Activated CD4-positive, CD25-positive, alpha-beta regulatory T cell treated with anti-CD3 and anti-CD28 coated beads, Interleukin-2, amount 50 U/mL, for 24 hours (primary cell): ENCODE data around the gene ANXA6.

ENCODE experiments used
- ATAC-seq, 2 donors: fragments of 150-1000 bp; cut with Tn5 transposase; one replicate each; pipeline ENCODE4 v1.10.0; 2021; ENCODE audit warnings: mild to moderate bottlenecking in 1 of 2, moderate library complexity in 1 of 2

Gene ANXA6

DNA sequence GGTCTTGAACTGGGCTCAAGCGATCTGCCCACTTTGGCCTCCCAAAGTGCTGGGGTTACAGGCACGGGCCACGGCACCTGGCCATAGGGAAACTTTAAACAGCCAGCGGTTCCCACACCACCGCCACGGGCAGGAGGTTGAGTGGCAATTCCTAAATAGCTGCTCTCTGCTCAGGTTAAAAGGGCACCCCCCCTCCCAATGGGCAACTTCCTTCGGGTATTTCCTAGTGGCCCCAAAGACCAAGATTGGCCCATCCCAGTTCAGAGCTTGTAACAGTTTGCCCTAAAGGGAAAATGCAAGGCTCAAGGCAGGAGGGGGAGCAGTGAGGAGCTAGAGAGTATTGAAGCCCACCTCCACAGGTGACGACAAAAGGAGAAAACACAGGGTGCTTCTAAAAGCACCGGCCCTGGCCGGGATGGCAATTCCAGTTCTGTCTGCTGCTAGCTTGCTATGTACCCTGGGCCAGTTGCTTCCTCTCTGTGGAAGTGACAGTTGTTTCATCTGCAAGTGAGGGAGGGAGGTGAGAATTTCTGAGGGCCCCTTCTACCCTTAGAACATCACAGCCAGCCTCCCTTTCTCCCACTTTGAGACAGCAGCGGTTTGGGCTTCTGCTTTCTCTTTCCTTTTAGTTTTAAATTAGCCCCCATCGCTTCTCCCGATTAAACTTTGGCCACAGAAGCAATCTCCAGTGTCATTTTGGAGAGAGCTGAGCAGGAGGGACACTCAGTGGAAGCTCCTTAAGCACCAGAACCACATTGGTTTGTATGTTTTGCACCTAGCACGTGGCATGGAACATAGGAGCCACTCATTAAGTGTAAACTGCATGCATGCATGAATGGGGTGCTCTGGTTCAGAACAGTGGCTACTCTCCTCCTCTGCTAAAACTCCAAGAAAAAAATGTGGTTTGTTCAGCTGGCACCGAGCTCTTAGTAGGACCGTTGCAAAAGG is 59.5 kb downstream of the ANXA6 start:
- ATAC-seq: peak; percentile 46 to 54

DNA sequence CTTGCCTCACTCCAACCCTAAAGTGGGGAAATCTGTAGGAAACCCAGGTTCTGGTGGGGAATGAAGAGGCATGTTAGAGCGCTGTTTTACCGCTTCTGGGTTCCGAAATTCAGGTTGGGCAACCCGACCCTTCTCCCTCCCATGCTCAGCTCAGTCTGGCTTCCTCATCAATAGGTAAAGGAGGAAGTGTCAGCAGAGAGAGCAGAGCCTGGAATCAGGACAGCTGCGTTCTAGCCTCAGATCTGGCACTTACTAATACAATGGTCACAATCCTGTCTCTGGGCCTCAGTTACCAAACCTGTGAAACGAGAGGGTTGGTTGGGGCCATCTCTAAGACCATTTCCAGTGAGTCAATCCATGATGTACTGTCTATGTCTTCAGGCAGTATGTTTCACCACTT is 60.5 kb downstream of the ANXA6 start:
- ATAC-seq: no peak

DNA sequence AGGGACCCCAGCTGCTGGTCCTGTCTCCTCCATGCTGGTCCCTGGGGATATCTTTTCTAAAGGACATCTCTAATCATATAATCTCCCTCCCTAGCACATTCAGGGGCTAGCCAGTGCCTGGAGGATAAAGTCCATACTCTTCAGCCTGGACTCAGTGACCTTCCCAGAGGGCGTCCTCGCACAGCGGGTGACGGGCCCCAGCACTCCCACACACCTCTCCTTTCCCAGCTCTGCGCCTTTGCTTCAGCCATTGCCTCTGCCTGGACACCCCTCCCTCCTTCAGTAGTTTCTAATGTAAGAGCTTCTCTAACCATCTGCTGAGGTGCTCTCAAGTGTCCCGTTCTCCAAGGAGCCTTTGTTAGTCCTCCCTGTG is 61.6 kb downstream of the ANXA6 start:
- ATAC-seq: no peak

DNA sequence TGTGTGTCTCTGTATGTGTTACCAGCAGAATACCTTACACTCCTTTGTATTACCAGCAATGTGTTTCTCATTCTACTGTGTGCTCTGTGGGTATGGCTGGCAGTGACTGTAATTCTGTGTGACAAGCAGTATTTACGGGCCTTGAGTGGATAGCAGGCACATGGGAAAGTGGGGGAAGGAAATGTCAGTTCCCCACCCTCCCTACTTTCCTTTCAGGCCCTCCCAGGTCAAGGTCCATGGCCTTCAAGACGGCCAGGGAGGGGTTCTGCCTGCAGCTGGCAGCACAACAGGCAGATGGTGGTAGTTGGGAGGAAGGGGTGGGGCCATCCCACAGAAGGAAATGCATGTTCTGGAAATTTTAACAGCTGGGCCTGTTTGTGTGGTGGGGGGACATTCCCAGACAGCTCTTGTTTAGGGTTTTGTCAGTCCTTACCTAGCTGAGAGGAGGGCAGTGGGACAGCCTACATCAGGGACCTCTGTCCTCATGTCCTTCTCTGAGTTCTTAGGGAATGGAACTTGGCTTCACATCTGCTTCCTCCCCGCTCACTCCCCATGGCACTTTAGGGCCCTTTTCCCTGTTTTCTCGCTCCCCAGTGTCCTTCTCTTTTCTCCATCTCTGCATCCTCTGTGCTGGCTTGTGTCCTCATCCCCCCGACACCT is 62.1 kb downstream of the ANXA6 start:
- no peak for ATAC-seq

GRCh38 chr5:151094852-151095245 is 62.7 kb downstream of the ANXA6 start:
- no peak for ATAC-seq

GRCh38 chr5:151094030-151094851 is 63.3 kb downstream of the ANXA6 start:
- ATAC-seq: peak; percentile 82 to 87

- ATAC-seq: no peak
Observed at GRCh38 chr5:151093476-151093889, 64.1 kb downstream of the ANXA6 start.

GRCh38 chr5:151092762-151093161 is 64.8 kb downstream of the ANXA6 start:
- no peak for ATAC-seq

DNA sequence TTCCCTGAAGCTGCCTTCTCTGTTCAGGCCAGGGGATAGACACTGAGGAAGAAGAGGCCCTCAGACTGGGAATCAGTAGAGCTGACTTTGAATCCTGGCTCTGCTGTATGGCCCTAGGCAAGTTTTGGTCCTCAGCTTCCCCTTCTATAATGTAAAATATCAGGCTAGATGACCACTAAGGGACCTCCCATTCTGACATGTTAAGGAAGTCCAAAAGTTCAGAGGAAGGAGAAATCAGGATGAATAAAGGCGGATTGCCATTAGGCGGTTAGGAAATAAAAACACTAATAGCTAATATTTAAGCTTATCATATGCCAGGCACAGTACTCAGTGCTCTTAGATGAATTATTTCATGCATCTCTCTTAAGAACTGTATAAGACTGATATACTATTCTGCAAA is 67.9 kb downstream of the ANXA6 start:
- ATAC-seq: no peak

GRCh38 chr5:151088986-151089385 is 68.6 kb downstream of the ANXA6 start:
- no peak for ATAC-seq

GRCh38 chr5:151087486-151087885 is 70.1 kb downstream of the ANXA6 start:
- ATAC-seq: no peak

DNA sequence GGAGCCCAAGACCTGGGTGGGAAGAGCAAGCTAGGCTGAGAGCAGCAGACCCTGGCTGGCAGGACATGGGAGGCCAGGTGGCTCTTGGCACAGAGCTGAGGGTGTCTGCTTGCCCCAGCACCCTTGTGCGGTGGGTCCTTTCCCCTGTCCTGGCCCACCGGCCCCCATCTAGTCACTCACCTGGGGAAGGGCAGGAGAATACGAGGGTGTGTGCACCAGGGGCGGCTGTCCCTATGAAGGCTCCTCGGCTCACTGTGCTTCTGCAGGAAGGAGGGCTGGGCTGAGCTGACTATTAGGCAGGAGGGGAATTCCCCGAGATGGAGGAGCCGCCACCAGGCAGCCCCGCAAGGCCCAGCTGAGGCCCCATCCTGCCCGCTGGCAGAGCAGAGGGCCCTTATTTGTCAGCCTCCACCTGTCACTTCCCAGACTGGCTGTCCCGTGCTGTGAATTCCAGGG is 70.6 kb downstream of the ANXA6 start:
- peak; percentile 82 to 83 for ATAC-seq

GRCh38 chr5:151086192-151086869 is 71.2 kb downstream of the ANXA6 start:
- ATAC-seq: peak in 1 of 2 donors; percentile 8

DNA sequence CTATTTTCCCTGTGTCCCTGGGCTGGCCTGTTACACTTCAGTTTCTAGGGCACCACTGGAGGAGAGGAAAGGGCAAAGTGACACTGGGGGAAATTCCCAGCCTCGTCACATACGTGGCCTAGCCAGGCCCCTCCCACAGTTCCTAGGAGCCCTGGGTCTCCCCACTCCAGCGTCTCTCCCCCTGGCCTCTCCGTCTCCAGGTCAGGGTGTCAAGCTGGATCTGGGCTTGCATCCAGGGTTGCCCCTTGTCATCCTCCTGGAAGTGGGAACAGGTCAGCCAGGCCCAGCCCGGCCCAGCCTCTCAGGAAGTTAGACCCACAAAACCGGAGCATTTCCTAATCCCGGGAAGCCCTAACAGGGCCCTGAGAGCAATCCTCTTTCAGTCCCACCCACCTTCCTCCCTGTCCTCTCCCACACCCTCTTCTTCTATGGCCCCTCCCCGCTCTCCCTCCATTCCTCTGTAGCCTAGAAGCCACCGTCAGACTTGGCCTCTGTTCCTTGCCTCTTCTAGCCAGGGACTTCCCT is 72.0 kb downstream of the ANXA6 start:
- peak in 1 of 2 donors; percentile 15 for ATAC-seq

- no peak for ATAC-seq
Observed at GRCh38 chr5:151084363-151084762, 73.2 kb downstream of the ANXA6 start.

DNA sequence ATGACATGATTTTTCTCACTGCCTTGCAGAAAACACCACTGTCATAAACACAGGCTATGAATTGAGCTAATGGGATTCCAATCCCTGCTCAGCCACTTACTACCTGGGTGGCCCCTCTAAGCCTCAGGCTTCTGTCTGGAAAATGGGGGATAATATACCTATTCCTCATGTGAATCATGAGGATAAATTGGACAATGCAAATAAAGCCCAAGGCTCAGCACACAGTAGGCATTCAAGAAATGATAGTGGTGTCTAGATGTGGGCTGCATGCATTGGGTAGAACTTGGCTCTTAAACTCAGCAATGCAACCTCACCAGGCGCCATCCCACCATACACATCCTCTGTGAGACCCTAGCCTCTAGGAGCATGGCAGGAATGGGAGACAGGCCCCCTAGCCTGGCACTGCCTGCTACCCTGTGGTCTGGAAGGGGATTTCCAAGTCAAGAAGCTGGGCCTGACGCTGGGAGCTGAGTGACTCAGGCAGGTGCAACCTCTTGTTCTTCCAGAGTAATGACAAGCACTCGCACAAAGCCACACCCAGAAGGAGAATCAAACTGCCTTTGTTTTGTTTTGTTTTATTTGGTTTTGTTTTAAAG is 74.4 kb downstream of the ANXA6 start:
- peak; percentile 42 for ATAC-seq

DNA sequence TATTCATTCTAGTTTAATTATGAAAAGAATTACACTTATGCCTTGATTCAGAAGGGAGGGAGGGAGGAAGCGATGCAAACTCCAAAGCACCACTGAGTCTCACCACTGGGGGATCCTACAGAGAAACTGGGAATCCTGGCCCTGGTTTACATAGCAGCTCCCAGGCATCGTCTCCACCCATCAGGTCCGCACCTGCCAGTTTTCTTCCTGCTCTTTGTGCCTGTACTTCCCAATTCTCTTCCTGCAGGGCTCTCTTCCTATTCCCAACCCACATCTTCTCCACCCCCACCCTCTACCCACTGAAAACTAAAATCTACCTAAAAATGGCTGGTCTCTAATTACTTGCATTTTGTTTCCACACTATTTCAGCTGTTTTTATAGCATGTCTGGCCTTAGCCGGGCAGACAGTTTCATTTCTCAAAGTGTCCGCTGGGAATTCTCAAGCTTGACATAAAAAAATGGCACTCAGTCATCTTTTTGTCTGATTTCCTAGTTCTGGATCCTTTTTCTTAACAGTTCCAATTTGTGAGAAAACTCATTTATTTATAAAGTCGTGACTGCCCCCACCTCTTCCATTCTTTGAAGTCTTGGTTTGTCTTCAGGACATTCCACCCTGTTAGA is 75.2 kb downstream of the ANXA6 start:
- no peak for ATAC-seq

GRCh38 chr5:151081431-151082281 is 75.9 kb downstream of the ANXA6 start:
- ATAC-seq: no peak

- ATAC-seq: peak; percentile 69 to 76
Observed at GRCh38 chr5:151080613-151081430, 76.8 kb downstream of the ANXA6 start, which contains the start of gene TNIP1. TNIP1 (minus strand) TSS chr5:151081034; CDS start chr5:151065095, 15,939 bp downstream.
